Activated T-helper 1 cell treated with Interleukin-2 at 50 U/mL for 16 hours (primary cell): Measurements from ENCODE around the gene LINGO4.
"Not testable (repeated sequence)": the region's sequence is repeated elsewhere in the genome, so short reads cannot be mapped to it uniquely, and the experiment has no call there.

Source experiments
- DNase-seq: peaks from one replicate; pipeline ENCODE4 v3.0.0-alpha.2; 2020; ENCODE audit warnings: low read depth

LINGO4 gene

DNA sequence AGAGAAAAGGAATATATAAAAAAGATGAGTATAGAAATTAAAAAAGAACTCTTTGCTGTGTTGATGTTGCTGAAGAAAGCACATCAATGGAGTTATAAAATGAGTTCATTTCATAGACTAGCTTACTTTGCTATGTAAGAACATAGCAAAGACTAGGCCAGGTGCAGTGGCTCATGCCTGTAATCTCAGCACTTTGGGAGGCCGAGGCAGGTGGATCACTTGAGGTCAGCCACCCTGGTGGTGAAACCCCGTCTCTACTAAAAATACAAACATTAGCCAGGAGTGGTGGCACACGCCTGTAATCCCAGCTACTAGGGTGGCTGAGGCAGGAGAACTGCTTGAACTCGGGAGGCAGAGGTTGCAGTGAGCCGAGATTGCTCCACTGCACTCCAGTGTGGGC lies 23.2 kb downstream of the LINGO4 start:
- DNase-seq: not testable (repeated sequence)

- not testable (repeated sequence) for DNase-seq
Observed at GRCh38 chr1:151780736-151781135, 24.5 kb downstream of the LINGO4 start.

- DNase-seq: no peak
Observed at GRCh38 chr1:151779852-151780251, 25.4 kb downstream of the LINGO4 start.

GRCh38 chr1:151777317-151777716 lies 27.9 kb downstream of the LINGO4 start:
- no peak for DNase-seq

GRCh38 chr1:151776665-151777062 lies 28.6 kb downstream of the LINGO4 start:
- DNase-seq: no peak

DNA sequence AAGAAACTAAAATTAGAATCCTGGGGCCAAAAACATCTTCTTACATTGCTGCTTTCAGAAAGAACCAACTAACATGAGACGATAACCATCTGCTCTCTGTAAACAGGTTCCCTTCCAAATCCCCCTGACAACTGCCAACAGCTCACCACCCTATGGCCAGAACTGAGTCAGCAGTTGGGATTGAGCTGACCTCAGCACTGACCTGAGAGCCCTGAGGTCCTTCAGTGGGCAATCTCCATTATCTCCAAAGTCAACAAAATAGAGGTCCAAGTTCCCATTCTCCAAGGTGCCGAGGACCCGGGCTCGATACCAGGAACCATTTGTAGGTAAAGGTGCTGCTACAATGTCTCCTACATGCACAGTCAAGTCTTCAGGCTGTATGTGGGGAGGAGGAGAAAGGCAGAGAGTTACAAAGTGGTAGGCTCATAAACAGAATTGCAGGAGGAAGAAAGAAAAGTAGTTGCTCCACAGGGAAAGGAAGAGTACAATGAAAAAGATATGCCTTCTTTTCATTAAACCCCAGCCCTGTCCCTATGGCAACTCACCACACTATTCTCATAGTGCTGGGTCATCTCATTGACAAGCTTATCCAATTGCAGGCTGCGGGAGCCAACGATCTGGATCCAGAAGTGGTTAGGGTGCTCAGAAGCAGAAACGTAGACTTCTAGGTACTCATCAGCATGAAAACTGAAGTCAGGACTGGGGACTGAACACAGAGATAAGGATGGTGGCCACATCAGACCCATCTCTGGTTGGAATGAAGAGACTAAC lies 29.1 kb downstream of the LINGO4 start:
- DNase-seq: no peak

GRCh38 chr1:151774256-151774922 lies 30.8 kb downstream of the LINGO4 start:
- no peak for DNase-seq

- no peak for DNase-seq
Observed at GRCh38 chr1:151773702-151774101, 31.5 kb downstream of the LINGO4 start.

DNA sequence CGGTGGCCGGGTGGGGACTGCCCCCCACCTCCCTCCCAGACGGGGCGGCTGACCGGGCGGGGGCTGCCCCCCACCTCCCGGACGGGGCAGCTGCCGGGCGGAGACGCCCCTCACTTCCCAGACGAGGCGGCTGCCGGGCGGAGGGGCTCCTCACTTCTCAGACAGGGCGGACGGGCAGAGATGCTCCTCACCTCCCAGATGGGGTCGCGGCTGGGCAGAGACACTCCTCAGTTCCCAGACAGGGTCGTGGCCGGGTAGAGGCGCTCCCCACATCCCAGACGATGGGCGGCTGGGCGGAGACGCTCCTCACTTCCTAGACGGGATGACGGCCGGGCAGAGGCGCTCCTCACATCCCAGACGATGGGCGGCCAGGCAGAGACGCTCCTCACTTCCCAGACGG lies 35.9 kb downstream of the LINGO4 start:
- not testable (repeated sequence) for DNase-seq

- not testable (repeated sequence) for DNase-seq
Observed at GRCh38 chr1:151768351-151769066, 36.7 kb downstream of the LINGO4 start.

- no peak for DNase-seq
Observed at GRCh38 chr1:151763990-151764389, 41.2 kb downstream of the LINGO4 start.

DNA sequence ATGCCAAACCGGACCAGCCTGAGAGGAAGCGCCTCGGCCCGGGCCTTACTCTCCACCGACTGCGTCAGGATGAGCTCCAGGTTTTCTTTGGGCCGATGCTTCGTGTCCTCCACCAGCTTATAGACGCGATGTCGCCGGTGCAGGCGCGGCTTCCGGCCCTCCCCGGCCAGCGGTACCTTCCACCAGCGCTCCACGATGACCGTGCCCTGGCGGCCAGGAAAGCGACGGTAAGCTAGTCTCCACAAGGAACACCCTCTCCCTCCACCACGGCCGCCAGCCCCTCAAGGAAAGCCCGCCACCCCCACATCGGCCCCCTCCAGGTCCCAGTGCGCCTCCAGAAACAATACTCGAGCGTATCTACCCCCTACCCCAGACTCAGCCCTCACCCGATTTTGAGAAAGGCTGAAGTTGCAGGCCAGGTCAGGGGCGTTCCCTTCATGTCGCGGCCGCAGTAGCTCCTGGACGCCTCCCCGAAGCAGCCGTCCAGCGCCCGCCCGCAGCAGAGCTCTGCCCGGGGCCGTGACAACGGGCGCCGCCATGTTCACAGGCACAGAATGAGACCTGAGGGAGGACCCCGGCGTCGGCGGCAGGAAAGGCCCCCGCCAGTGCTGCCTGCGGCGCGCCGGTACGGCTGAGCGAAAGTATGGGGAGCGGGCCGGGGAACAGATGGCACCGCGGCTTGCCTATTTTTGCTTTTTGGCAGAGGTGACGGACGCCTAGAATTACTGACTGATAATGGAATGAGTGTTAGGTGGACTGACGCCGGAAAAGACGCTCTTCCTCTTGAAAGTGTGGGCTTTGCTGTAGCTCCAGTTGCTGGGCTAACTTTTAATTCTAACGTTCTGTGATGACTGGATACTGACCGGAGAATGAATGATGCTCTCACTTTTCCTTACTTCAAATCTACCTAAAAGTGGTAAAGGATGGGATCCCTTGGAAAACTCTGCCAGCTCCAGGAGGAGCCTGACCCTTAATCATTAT lies 42.0 kb downstream of the LINGO4 start, which contains the start of gene MRPL9:
Gene MRPL9, minus strand, starts transcription at position 556 of the 981 bp plus-strand sequence. Its CDS starts 17 bp downstream, at position 539.
- peak; percentile 74 for DNase-seq

GRCh38 chr1:151760597-151761385 lies 44.4 kb downstream of the LINGO4 start:
- DNase-seq: no peak

DNA sequence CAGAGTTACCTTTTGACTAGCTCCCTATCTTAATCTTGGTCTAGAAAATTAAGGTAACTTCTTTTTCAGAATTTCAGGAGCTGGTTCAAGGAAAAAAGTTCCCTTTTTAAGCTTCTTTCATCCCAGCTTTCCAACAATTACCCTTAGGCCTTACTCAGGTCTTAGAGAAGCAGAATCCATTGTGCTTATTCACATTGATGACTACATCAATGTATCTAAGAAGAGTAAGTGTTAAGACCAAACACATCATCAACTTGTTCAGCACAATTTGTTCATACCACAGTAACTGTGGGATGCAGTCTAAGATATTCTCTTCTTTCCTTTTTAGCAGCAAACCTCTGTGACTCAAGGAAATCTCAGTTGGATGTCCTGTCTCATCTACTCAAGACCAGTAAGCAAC lies 46.0 kb downstream of the LINGO4 start:
- no peak for DNase-seq

DNA sequence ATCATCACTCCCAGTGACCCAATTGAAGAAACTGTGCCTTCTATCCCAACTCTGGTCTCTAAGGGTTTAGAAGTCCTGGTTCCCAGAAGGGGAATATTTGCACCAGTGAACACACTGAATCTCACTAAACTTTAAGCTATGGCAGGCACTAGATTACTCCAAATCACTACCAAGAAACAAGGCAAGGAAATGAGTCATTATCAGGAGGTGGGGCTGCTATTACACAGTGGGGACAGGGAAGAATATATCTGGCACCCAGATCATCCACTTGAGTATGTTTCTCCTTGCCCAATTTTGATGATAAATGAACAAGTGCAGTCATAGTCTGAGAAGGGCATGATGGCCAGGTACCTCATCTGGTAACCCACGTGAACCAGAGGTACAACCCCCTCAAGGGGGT lies 48.9 kb downstream of the LINGO4 start:
- no peak for DNase-seq
